NCI-H1092 (cell line): ENCODE data around the gene SPRR2A.
"Not testable (repeated sequence)": the region's sequence is repeated elsewhere in the genome, so short reads cannot be mapped to it uniquely, and the experiment has no call there.

Source experiments
- DNase-seq: peaks from one replicate; lab custom pipeline; 2025; lab: John Stamatoyannopoulos, UW

The SPRR2A gene

DNA sequence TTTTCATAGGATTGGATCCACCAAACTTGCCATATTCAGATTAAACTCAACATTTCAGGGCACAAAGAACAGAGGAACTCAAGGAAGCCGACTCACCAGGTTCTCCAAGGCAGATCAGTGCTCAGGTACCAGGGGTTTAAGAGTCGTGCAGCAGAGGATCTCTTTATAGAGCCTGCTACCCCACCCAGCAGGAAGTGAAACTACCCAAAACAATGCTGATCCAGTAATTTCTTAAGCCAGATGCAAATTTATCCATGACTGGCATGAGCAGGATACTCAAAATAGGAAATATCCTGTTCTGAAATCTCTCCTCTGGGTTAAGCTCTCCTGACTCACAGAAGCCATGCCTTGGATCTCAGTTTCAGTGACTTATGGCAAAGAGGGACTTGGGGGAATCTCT, at the start of gene SPRR2A:
Gene SPRR2A, minus strand, starts transcription at position 138 of the 400 bp plus-strand sequence. CDS start 777 bp downstream, outside the sequence.
- no peak for DNase-seq

DNA sequence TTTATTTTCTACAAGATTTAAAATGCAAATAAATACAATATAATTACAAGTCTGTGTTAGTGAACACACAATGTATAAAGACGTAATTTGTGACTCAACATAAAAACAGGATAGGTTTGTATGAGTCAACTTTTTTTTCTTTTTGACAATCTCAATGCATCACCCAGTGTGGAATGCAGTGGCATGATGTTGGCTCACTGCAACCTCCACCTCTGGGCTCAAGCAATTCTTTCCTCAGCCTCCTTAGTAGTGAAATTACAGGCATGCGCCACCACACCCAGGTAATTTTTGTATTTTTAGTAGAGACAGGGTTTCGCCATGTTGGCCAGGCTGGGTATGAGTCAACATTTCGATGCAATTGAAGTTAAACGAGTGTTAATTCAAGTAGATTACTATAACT, 42.9 kb upstream of the SPRR2A start:
- DNase-seq, result no peak

GRCh38 chr1:153099461-153100045, 42.2 kb upstream of the SPRR2A start:
- DNase-seq, result no peak

- DNase-seq, result no peak
Measured at GRCh38 chr1:153095764-153096163, 38.5 kb upstream of the SPRR2A start.

DNA sequence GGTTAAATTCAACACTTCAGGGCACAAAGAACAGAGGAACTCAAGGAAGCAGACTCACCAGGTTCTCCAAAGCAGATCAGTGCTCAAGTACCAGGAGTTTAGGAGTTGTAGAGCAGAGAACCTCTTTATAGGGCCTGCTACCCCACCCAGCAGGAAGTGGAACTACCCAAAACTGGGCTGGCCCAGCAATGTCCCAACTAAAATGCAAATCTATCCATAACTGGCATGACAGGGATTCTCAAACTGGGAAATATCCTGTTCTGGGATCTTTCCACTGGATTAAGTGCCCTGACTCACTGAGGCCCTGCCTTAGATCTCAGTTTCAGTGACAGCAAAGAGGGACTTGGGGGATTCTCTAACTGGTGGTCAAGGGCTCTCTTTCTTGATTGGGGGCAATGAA, 37.1 kb upstream of the SPRR2A start, which contains the start of gene SPRR2E:
Gene SPRR2E, minus strand, starts transcription at position 101 of the 400 bp plus-strand sequence. CDS start 775 bp downstream, outside the sequence.
- DNase-seq, result no peak

DNA sequence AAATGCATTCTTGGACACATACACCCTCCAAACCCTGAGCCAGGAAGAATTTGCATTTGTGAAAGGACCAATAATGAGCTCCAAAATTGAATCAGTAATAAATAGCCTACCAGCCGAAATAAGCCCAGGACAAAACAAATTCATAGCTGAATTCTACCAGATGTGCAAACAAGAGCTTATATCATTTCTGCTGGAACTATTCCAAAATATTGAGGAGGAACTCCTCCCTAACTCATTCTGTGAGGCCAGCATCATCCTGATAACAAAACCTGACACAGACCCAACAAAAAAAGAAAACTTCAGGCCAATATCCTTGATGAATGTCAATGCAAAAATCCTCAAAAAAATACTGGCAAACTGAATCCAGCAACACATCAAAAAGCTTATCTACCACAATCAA, 30.3 kb upstream of the SPRR2A start:
- no peak for DNase-seq

DNA sequence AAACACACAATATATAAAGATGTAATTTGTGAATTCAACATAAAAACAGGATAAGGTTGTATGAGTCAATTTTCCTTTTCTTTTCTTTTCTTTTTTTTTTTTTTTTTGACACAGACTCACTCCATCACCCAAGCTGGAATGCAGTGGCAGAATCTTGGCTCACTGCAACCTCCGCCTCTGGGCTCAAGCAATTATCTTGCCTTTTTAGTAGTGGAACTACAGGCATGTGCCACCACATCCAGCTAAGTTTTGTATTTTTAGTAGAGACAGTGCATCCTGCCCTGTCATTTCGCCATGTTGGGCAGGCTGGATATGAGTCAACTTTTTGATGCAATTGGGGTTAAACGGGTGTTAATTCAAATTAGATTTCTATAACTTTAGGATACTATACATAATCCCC, 24.4 kb upstream of the SPRR2A start:
- DNase-seq, result no peak

GRCh38 chr1:153072806-153073726, 15.8 kb upstream of the SPRR2A start:
- DNase-seq, result no peak

- DNase-seq, result no peak
Measured at GRCh38 chr1:153071511-153071910, 14.2 kb upstream of the SPRR2A start, which contains the start of gene SPRR2B. SPRR2B (minus strand) TSS chr1:153071611; CDS start chr1:153070839, 772 bp downstream.

DNA sequence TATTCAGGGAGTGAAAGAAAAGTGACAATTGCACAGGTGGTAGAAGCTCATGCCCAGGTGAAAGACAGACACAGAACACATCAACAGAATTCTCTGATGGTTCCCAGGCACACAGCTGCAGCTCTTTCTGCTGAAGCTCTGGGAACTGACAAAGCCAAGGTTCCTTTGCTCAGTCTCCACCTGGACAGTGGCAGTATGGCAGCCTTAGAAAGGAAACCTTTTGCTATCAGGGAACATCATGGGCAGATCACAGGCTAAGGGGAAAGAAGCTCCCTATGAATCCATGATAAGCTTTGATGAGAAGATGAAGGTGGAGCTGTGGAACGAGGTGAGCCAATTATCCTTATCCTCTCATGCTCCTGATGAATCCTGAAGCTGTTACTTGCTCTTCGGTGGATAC, 12.9 kb upstream of the SPRR2A start:
- DNase-seq, result no peak

DNA sequence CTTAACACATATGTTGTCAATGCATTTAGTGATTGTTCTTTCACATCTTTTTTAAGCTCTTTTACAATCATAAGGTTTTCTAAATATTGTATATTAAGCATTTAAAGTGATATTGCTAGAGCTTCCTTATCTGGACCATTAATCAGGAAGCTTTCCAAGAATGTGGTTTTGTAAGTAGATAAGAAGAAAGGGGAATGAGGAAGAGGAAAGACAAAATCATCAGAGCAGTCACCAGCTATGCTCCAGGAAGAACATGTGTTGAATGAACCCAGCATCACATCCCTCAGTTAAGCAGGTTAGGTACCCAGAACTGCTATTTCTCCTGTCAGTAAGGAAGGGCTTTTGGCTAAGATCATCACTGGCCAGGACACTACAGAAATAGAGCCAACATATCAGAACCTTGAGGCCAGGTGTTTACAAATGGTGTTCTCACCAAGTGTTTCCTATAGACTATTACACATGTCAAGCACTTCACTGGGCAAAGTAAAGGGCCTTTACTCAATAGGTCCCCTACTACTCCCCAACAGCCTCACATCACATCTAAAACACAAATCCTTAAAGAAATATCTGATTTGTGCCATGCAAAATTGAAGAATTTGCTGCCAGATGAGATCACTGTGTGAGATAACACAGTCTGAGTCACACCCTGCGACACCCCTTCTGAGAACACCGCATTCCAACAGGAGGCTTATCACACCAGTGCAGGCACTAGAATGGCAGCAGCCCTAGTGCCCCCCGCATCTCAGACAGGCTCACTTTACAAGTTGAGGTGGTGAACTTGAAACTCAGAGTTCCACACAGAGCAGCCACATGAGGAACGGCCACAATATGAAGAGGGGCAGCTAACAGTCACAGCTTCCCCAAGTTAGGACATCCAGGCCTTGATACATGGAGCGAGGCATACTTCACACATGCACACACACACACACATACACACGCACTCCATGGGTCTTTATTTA, 1.8 kb upstream of the SPRR2A start:
- DNase-seq, result no peak

DNA sequence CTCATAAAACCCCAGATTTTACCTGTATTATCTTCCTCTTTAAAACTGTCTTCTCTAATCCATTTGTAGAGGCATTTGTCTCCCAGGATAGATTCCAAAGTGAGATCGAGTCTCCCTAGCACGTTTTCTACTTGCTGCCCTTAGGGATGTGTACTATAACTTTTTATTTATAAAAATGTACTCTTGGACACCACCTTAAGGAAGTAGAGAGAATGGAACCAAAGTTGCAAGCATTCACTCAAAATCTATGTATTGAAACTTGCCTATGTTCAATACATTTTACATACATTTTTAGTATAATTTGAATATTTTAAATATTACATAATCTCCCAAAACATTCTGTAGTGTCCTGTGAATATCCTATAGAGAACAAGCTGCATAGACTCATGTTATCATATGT, 842 bp upstream of the SPRR2A start:
- no peak for DNase-seq

GRCh38 chr1:153056111-153056510, 1.2 kb downstream of the SPRR2A start:
- DNase-seq, result not testable (repeated sequence)

GRCh38 chr1:153049211-153049610, 8.1 kb downstream of the SPRR2A start:
- DNase-seq, result no peak

DNA sequence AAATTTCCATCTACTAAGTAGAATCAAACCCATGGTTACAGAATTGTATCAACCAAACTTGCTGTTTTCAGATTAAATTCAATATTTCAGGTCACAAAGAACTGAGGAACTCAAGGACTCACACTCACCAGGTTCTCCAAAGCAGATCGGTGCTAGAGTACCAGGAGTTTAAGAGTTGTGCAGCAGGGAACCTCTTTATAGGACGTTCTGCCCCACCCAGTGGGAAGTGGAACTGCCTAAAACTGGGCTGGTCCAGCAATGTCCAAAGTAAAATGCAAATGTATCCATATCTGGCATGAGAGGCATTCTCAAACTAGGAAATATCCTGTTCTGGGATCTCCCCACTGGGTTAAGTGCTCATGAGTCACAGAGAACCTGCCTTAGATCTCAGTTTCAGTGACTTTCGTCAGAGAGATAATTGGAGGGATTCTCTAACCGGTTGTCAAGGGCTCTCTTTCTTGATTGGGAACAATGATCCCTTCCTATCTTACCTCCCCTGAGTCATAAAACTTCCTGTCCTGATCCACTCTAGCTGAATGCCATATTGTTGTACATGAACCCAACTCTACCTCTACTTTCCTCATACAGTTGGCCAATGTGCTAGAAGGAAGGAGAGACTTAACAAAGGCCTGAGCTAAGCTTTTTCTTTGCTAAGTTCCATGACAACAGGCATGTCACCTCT, 16.2 kb downstream of the SPRR2A start, which contains the start of gene SPRR2D:
Gene SPRR2D, minus strand, starts transcription at position 171 of the 682 bp plus-strand sequence. CDS start 774 bp downstream, outside the sequence.
- DNase-seq, result no peak

- DNase-seq, result no peak
Measured at GRCh38 chr1:153035211-153035610, 22.1 kb downstream of the SPRR2A start.

GRCh38 chr1:153032677-153033308, 24.5 kb downstream of the SPRR2A start:
- DNase-seq, result no peak

DNA sequence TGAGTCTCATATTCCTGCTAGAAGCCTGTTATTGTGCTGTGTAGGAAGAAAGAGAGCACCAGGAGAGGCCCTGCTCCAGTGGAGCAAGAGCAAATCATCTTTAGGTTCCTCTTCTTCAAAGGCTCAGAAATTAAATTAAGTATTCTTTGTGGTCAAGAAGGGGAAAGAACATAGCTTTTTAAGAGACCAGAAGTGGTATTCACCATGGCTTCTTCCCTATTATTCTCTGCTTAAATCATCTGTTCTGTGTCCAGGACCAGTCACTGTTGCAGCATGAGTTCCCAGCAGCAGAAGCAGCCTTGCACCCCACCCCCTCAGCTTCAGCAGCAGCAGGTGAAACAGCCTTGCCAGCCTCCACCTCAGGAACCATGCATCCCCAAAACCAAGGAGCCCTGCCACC, 25.2 kb downstream of the SPRR2A start:
- no peak for DNase-seq

DNA sequence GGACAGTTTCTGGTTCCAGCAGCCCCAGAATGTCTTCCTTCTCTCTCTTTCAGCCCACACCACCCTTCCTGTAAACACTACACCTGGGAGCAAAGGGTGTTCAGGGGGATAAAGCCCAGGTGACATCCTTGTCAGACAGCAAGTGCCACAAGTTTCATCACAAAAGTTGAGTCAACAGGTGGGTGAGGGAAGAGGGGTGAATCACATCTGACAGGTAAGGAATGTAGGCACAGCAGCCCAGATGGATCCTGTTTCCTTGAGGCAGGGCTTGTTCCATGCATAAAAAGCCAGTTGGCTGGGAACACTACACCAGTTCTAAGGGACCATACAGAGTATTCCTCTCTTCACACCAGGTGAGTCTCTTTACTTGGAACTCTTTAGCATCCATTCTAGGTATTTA, 26.4 kb downstream of the SPRR2A start, which contains the start of gene SPRR1B:
Gene SPRR1B, plus strand, starts transcription at position 309 of the 400 bp plus-strand sequence. CDS start 1,143 bp downstream, outside the sequence.
- DNase-seq, result no peak

- no peak for DNase-seq
Measured at GRCh38 chr1:153028766-153029165, 28.5 kb downstream of the SPRR2A start.

- DNase-seq, result no peak
Measured at GRCh38 chr1:153025797-153026196, 31.5 kb downstream of the SPRR2A start.
